ENCODE measurements around the gene IL17B. TPM values are rescaled to one million over a fixed set of nuclear protein-coding genes. Genes with fewer than 3 reads are reported as not detected.

Gene IL17B
- total RNA-seq, 2 donors from 2014 or later: not detected

GRCh38 chr5:149417711-149418368 lies 38.7 kb upstream of the IL17B start:
- no peak overlapping the region for H3K27ac Mint-ChIP-seq

GRCh38 chr5:149416987-149417710 lies 38.1 kb upstream of the IL17B start:
- H3K9ac ChIP-seq (ENCODE audit: extremely low read depth, low read length, poor library complexity, severe bottlenecking): no peak overlapping the region
- WGBS, 2 experiments (ENCODE audit: insufficient coverage in 1 of 2, insufficient read length in 1 of 2): 79 to 84% methylated on average over 7 to 8 of the region's 8 CpGs
- H3K27me3 Mint-ChIP-seq (ENCODE audit: insufficient read depth): no peaks in the 10 kb centered on the region
- no peak overlapping the region for H3K4me3 ChIP-seq (ENCODE audit: low read length)
- H3K4me1 Mint-ChIP-seq: peaks cover 9% of the 10 kb centered on the region
- no peaks in the 10 kb centered on the region for H3K36me3 Mint-ChIP-seq (ENCODE audit: low read depth)
- no peak for DNase-seq
- no peaks in the 10 kb centered on the region for H3K27me3 ChIP-seq (ENCODE audit: control insufficient read depth, insufficient read depth, low read length, poor library complexity, severe bottlenecking)
- peaks cover 3% of the 10 kb centered on the region for H3K4me1 ChIP-seq (ENCODE audit: control insufficient read depth, insufficient read depth, low read length)
- H3K27ac ChIP-seq (ENCODE audit: low read depth, low read length): no peak overlapping the region
- H3K27ac Mint-ChIP-seq: peak overlapping the region; percentile 5
- H3K36me3 ChIP-seq (ENCODE audit: control insufficient read depth, insufficient read depth, low read length): no peaks in the 10 kb centered on the region
- H3K4me3 Mint-ChIP-seq: no peak overlapping the region
- no peak for TF ChIP-seq CTCF (conservative IDR thresholded peaks at IDR 0.05)
- no peaks in the 10 kb centered on the region for H3K9me3 ChIP-seq (ENCODE audit: control insufficient read depth, low read length)
- H3K9me3 Mint-ChIP-seq: no peaks in the 10 kb centered on the region

More at GRCh38 chr5:149417711-149418368, 38.7 kb upstream of the IL17B start:
- no peaks in the 10 kb centered on the region for H3K27me3 ChIP-seq (ENCODE audit: control insufficient read depth, insufficient read depth, low read length, poor library complexity, severe bottlenecking)
- no peaks in the 10 kb centered on the region for H3K9me3 ChIP-seq (ENCODE audit: control insufficient read depth, low read length)
- no peak for DNase-seq
- peaks cover 3% of the 10 kb centered on the region for H3K4me1 ChIP-seq (ENCODE audit: control insufficient read depth, insufficient read depth, low read length)
- TF ChIP-seq CTCF (conservative IDR thresholded peaks at IDR 0.05): no peak
- H3K27me3 Mint-ChIP-seq (ENCODE audit: insufficient read depth): no peaks in the 10 kb centered on the region
- H3K9ac ChIP-seq (ENCODE audit: extremely low read depth, low read length, poor library complexity, severe bottlenecking): no peak overlapping the region
- no peaks in the 10 kb centered on the region for H3K36me3 ChIP-seq (ENCODE audit: control insufficient read depth, insufficient read depth, low read length)
- no peaks in the 10 kb centered on the region for H3K9me3 Mint-ChIP-seq
- peaks cover 10% of the 10 kb centered on the region for H3K4me1 Mint-ChIP-seq
- no peak overlapping the region for H3K27ac ChIP-seq (ENCODE audit: low read depth, low read length)
- 74 to 89% methylated on average over 3 to 9 of the region's 9 CpGs for WGBS, 2 experiments (ENCODE audit: insufficient coverage in 1 of 2, insufficient read length in 1 of 2)
- H3K4me3 Mint-ChIP-seq: no peak overlapping the region
- no peaks in the 10 kb centered on the region for H3K36me3 Mint-ChIP-seq (ENCODE audit: low read depth)
- no peak overlapping the region for H3K4me3 ChIP-seq (ENCODE audit: low read length)

GRCh38 chr5:149415066-149415967 lies 36.2 kb upstream of the IL17B start:
- no peaks in the 10 kb centered on the region for H3K36me3 Mint-ChIP-seq (ENCODE audit: low read depth)
- Histone ChIP-seq H3K9me3 (ENCODE audit: control insufficient read depth, low read length) (no peaks in the 10 kb centered on the region), H3K27me3 (ENCODE audit: control insufficient read depth, insufficient read depth, low read length, poor library complexity, severe bottlenecking) (no peaks in the 10 kb centered on the region), H3K27ac (ENCODE audit: low read depth, low read length) (no peak overlapping the region), H3K9ac (ENCODE audit: extremely low read depth, low read length, poor library complexity, severe bottlenecking) (no peak overlapping the region), H3K36me3 (ENCODE audit: control insufficient read depth, insufficient read depth, low read length) (no peaks in the 10 kb centered on the region), H3K4me3 (ENCODE audit: low read length) (no peak overlapping the region), H3K4me1 (ENCODE audit: control insufficient read depth, insufficient read depth, low read length) (peaks cover 9% of the 10 kb centered on the region)
- TF ChIP-seq CTCF (conservative IDR thresholded peaks at IDR 0.05): no peak
- H3K27me3 Mint-ChIP-seq (ENCODE audit: insufficient read depth): no peaks in the 10 kb centered on the region
- H3K27ac Mint-ChIP-seq: no peak overlapping the region
- no peaks in the 10 kb centered on the region for H3K9me3 Mint-ChIP-seq
- DNase-seq: no peak
- H3K4me3 Mint-ChIP-seq: no peak overlapping the region
- 83 to 92% methylated on average over 7 to 10 of the region's 10 CpGs for WGBS, 2 experiments (ENCODE audit: insufficient coverage in 1 of 2, insufficient read length in 1 of 2)
- peaks cover 9% of the 10 kb centered on the region for H3K4me1 Mint-ChIP-seq

Data from endodermal cell (in vitro differentiated cells).